Measurements from ENCODE around the gene ADD2. TPM values are rescaled to one million over a fixed set of nuclear protein-coding genes. Genes with fewer than 3 reads are reported as not detected.

ADD2 gene
- total and polyA plus RNA-seq, 2 donors (not counting 1 experiment from before 2014, with no cell fraction given): 15.9 to 21.7 TPM

- no peak for ATAC-seq (ENCODE audit: low read depth)
- CTCF ChIA-PET: no interaction called here
Observed at GRCh38 chr2:70808983-70809958, 41.3 kb upstream of the ADD2 start.

GRCh38 chr2:70807828-70808118 is 39.8 kb upstream of the ADD2 start:
- Histone ChIP-seq H4K20me1 (ENCODE audit: control insufficient read depth, insufficient read depth, low read length, poor library complexity, severe bottlenecking) (no peaks in the 10 kb centered on the region), H3K27me3 (replicated peaks in 1 of 4; ENCODE audit: control extremely low read depth in 1 of 4, control insufficient read depth in 3 of 4, insufficient read depth in 4 of 4, low read length in 3 of 4) (peaks cover 0 to 7% (median 2%) of the 10 kb centered on the region in 4 experiments), H3K36me3 (replicated peaks in 1 of 2; ENCODE audit: control extremely low read depth in 1 of 2, control insufficient read depth in 1 of 2, extremely low read depth in 1 of 2, insufficient read depth in 2 of 2, low read length in 1 of 2) (no peaks in the 10 kb centered on the region), H3K4me2 (replicated peaks; ENCODE audit: low read depth, low read length, poor library complexity, severe bottlenecking) (no peak overlapping the region), H3K27ac (ENCODE audit: low read length in 2 of 2) (no peak overlapping the region), H3K9me3 (ENCODE audit: control extremely low read depth in 1 of 3, control insufficient read depth in 2 of 3, insufficient read depth in 1 of 3, low read length in 2 of 3) (peaks cover 0 to 7% (median 0%) of the 10 kb centered on the region in 3 donors), H3K4me3 (ENCODE audit: control extremely low read depth in 1 of 5, extremely low read depth in 1 of 5, insufficient read depth in 1 of 5, low read depth in 2 of 5, low read length in 4 of 5) (no peak overlapping the region), H3K4me1 (ENCODE audit: control insufficient read depth in 2 of 2, insufficient read depth in 2 of 2, low read length in 2 of 2) (no peaks in the 10 kb centered on the region), H3K9ac (ENCODE audit: low read length) (no peak overlapping the region), H2AFZ (ENCODE audit: insufficient read depth, low read depth, low read length, poor library complexity, severe bottlenecking) (no peak overlapping the region), H3K79me2 (ENCODE audit: control insufficient read depth, insufficient read depth, low read length) (no peaks in the 10 kb centered on the region)
- Mint-ChIP-seq H3K27ac (no peak overlapping the region), H3K27me3 (peaks cover 10% of the 10 kb centered on the region), H3K4me1 (no peaks in the 10 kb centered on the region), H3K9me3 (ENCODE audit: insufficient read depth) (no peaks in the 10 kb centered on the region), H3K4me3 (no peak overlapping the region)
- no peak for DNase-seq
- ChIA-PET CTCF (no interaction called here), POLR2A (no interaction called here)
- WGBS (ENCODE audit: insufficient coverage): 90% methylated on average over 2 of the region's 4 CpGs
- intact Hi-C loops (cut with micrococcal nuclease): no loop called here
- no peak for ATAC-seq (ENCODE audit: low read depth)
- TF ChIP-seq, protein P1, sequence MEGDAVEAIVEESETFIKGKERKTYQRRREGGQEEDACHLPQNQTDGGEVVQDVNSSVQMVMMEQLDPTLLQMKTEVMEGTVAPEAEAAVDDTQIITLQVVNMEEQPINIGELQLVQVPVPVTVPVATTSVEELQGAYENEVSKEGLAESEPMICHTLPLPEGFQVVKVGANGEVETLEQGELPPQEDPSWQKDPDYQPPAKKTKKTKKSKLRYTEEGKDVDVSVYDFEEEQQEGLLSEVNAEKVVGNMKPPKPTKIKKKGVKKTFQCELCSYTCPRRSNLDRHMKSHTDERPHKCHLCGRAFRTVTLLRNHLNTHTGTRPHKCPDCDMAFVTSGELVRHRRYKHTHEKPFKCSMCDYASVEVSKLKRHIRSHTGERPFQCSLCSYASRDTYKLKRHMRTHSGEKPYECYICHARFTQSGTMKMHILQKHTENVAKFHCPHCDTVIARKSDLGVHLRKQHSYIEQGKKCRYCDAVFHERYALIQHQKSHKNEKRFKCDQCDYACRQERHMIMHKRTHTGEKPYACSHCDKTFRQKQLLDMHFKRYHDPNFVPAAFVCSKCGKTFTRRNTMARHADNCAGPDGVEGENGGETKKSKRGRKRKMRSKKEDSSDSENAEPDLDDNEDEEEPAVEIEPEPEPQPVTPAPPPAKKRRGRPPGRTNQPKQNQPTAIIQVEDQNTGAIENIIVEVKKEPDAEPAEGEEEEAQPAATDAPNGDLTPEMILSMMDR (IDR thresholded peaks at IDR 0.05): no peak
- TF ChIP-seq EZH2 (IDR thresholded peaks at IDR 0.05; ENCODE audit: borderline replicate concordance, insufficient read depth, low read depth, low read length, poor library complexity, severe bottlenecking): no peak

More at GRCh38 chr2:70808983-70809958, 41.3 kb upstream of the ADD2 start:
- Histone ChIP-seq H3K27ac (ENCODE audit: low read length in 2 of 2) (no peak overlapping the region), H3K9ac (ENCODE audit: low read length) (no peak overlapping the region), H3K79me2 (ENCODE audit: control insufficient read depth, insufficient read depth, low read length) (no peaks in the 10 kb centered on the region), H3K4me3 (ENCODE audit: control extremely low read depth in 1 of 5, extremely low read depth in 1 of 5, insufficient read depth in 1 of 5, low read depth in 2 of 5, low read length in 4 of 5) (no peak overlapping the region), H3K27me3 (replicated peaks in 1 of 4; ENCODE audit: control extremely low read depth in 1 of 4, control insufficient read depth in 3 of 4, insufficient read depth in 4 of 4, low read length in 3 of 4) (peaks cover 0 to 7% (median 2%) of the 10 kb centered on the region in 4 experiments), H3K4me2 (replicated peaks; ENCODE audit: low read depth, low read length, poor library complexity, severe bottlenecking) (no peak overlapping the region), H3K36me3 (replicated peaks in 1 of 2; ENCODE audit: control extremely low read depth in 1 of 2, control insufficient read depth in 1 of 2, extremely low read depth in 1 of 2, insufficient read depth in 2 of 2, low read length in 1 of 2) (no peaks in the 10 kb centered on the region), H3K9me3 (ENCODE audit: control extremely low read depth in 1 of 3, control insufficient read depth in 2 of 3, insufficient read depth in 1 of 3, low read length in 2 of 3) (peaks cover 0 to 7% (median 0%) of the 10 kb centered on the region in 3 donors), H2AFZ (ENCODE audit: insufficient read depth, low read depth, low read length, poor library complexity, severe bottlenecking) (no peak overlapping the region), H3K4me1 (ENCODE audit: control insufficient read depth in 2 of 2, insufficient read depth in 2 of 2, low read length in 2 of 2) (no peaks in the 10 kb centered on the region), H4K20me1 (ENCODE audit: control insufficient read depth, insufficient read depth, low read length, poor library complexity, severe bottlenecking) (no peaks in the 10 kb centered on the region)
- no peaks in the 10 kb centered on the region for H3K4me1 Mint-ChIP-seq
- POLR2A ChIA-PET: no interaction called here
- H3K9me3 Mint-ChIP-seq (ENCODE audit: insufficient read depth): no peaks in the 10 kb centered on the region
- 92% methylated on average over 12 of the region's 12 CpGs for WGBS (ENCODE audit: insufficient coverage)
- intact Hi-C loops (cut with micrococcal nuclease): no loop called here
- H3K27ac Mint-ChIP-seq: no peak overlapping the region
- H3K4me3 Mint-ChIP-seq: no peak overlapping the region
- DNase-seq: no peak
- peaks cover 11% of the 10 kb centered on the region for H3K27me3 Mint-ChIP-seq
- TF ChIP-seq EZH2 (IDR thresholded peaks at IDR 0.05; ENCODE audit: borderline replicate concordance, insufficient read depth, low read depth, low read length, poor library complexity, severe bottlenecking): no peak

Measured in B cell (primary cell).